ENCODE data around the gene RFNG.

- TF ChIP-seq TCF7 (IDR thresholded peaks at IDR 0.05; ENCODE audit: borderline replicate concordance) (no peak), JUND (IDR thresholded peaks at IDR 0.05; ENCODE audit: low read depth, low read length) (no peak), EZH2 (IDR thresholded peaks at IDR 0.05; ENCODE audit: borderline replicate concordance, control insufficient read depth, low read depth, low read length) (no peak), ZNF384 (IDR thresholded peaks at IDR 0.05; ENCODE audit: borderline replicate concordance, low read depth, low read length) (no peak), SIX5 (IDR thresholded peaks at IDR 0.05; ENCODE audit: low read depth, low read length, severe bottlenecking) (no peak), SRF (IDR thresholded peaks at IDR 0.05; ENCODE audit: low read depth in 2 of 2, low read length in 2 of 2) (no peak), POLR2A (IDR thresholded peaks at IDR 0.05; ENCODE audit: low read depth, low read length) (0 out of 2 replicates have a peak, but pooled peaks have one; percentile 7), RFX5 (IDR thresholded peaks at IDR 0.05; ENCODE audit: low read depth, low read length) (no peak)
- TF ChIP-seq, protein P1, sequence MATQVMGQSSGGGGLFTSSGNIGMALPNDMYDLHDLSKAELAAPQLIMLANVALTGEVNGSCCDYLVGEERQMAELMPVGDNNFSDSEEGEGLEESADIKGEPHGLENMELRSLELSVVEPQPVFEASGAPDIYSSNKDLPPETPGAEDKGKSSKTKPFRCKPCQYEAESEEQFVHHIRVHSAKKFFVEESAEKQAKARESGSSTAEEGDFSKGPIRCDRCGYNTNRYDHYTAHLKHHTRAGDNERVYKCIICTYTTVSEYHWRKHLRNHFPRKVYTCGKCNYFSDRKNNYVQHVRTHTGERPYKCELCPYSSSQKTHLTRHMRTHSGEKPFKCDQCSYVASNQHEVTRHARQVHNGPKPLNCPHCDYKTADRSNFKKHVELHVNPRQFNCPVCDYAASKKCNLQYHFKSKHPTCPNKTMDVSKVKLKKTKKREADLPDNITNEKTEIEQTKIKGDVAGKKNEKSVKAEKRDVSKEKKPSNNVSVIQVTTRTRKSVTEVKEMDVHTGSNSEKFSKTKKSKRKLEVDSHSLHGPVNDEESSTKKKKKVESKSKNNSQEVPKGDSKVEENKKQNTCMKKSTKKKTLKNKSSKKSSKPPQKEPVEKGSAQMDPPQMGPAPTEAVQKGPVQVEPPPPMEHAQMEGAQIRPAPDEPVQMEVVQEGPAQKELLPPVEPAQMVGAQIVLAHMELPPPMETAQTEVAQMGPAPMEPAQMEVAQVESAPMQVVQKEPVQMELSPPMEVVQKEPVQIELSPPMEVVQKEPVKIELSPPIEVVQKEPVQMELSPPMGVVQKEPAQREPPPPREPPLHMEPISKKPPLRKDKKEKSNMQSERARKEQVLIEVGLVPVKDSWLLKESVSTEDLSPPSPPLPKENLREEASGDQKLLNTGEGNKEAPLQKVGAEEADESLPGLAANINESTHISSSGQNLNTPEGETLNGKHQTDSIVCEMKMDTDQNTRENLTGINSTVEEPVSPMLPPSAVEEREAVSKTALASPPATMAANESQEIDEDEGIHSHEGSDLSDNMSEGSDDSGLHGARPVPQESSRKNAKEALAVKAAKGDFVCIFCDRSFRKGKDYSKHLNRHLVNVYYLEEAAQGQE (IDR thresholded peaks at IDR 0.05; ENCODE audit: low read depth, low read length): no peak
- TF ChIP-seq, protein P2, sequence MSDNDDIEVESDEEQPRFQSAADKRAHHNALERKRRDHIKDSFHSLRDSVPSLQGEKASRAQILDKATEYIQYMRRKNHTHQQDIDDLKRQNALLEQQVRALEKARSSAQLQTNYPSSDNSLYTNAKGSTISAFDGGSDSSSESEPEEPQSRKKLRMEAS (IDR thresholded peaks at IDR 0.05; ENCODE audit: low read depth, low read length): no peak
- TF ChIP-seq, protein P3, sequence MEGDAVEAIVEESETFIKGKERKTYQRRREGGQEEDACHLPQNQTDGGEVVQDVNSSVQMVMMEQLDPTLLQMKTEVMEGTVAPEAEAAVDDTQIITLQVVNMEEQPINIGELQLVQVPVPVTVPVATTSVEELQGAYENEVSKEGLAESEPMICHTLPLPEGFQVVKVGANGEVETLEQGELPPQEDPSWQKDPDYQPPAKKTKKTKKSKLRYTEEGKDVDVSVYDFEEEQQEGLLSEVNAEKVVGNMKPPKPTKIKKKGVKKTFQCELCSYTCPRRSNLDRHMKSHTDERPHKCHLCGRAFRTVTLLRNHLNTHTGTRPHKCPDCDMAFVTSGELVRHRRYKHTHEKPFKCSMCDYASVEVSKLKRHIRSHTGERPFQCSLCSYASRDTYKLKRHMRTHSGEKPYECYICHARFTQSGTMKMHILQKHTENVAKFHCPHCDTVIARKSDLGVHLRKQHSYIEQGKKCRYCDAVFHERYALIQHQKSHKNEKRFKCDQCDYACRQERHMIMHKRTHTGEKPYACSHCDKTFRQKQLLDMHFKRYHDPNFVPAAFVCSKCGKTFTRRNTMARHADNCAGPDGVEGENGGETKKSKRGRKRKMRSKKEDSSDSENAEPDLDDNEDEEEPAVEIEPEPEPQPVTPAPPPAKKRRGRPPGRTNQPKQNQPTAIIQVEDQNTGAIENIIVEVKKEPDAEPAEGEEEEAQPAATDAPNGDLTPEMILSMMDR (IDR thresholded peaks at IDR 0.05 in 2 of 3, conservative IDR thresholded peaks at IDR 0.05 in 1 of 3; ENCODE audit: control insufficient read depth in 2 of 3, extremely low read depth in 1 of 3, insufficient read depth in 1 of 3, low read depth in 3 of 3, low read length in 3 of 3): no peak
- TF ChIP-seq, protein P4, sequence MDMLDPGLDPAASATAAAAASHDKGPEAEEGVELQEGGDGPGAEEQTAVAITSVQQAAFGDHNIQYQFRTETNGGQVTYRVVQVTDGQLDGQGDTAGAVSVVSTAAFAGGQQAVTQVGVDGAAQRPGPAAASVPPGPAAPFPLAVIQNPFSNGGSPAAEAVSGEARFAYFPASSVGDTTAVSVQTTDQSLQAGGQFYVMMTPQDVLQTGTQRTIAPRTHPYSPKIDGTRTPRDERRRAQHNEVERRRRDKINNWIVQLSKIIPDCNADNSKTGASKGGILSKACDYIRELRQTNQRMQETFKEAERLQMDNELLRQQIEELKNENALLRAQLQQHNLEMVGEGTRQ (IDR thresholded peaks at IDR 0.05; ENCODE audit: borderline replicate concordance, low read depth, low read length): no peak
- TF ChIP-seq, protein P5, sequence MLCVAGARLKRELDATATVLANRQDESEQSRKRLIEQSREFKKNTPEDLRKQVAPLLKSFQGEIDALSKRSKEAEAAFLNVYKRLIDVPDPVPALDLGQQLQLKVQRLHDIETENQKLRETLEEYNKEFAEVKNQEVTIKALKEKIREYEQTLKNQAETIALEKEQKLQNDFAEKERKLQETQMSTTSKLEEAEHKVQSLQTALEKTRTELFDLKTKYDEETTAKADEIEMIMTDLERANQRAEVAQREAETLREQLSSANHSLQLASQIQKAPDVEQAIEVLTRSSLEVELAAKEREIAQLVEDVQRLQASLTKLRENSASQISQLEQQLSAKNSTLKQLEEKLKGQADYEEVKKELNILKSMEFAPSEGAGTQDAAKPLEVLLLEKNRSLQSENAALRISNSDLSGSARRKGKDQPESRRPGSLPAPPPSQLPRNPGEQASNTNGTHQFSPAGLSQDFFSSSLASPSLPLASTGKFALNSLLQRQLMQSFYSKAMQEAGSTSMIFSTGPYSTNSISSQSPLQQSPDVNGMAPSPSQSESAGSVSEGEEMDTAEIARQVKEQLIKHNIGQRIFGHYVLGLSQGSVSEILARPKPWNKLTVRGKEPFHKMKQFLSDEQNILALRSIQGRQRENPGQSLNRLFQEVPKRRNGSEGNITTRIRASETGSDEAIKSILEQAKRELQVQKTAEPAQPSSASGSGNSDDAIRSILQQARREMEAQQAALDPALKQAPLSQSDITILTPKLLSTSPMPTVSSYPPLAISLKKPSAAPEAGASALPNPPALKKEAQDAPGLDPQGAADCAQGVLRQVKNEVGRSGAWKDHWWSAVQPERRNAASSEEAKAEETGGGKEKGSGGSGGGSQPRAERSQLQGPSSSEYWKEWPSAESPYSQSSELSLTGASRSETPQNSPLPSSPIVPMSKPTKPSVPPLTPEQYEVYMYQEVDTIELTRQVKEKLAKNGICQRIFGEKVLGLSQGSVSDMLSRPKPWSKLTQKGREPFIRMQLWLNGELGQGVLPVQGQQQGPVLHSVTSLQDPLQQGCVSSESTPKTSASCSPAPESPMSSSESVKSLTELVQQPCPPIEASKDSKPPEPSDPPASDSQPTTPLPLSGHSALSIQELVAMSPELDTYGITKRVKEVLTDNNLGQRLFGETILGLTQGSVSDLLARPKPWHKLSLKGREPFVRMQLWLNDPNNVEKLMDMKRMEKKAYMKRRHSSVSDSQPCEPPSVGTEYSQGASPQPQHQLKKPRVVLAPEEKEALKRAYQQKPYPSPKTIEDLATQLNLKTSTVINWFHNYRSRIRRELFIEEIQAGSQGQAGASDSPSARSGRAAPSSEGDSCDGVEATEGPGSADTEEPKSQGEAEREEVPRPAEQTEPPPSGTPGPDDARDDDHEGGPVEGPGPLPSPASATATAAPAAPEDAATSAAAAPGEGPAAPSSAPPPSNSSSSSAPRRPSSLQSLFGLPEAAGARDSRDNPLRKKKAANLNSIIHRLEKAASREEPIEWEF (IDR thresholded peaks at IDR 0.05; ENCODE audit: insufficient replicate concordance, low read depth, low read length): no peak
These were observed 10.7 kb upstream of the RFNG start for GRCh38 chr17:82062076-82062983.
